Gastrocnemius medialis (tissue), 4 donors: ENCODE measurements around the gene CHL1. TPM values are rescaled to one million over a fixed set of nuclear protein-coding genes. Genes with fewer than 3 reads are reported as not detected.

Experiments used
- ATAC-seq, 2 donors: fragments of 150-250 bp; one replicate each; pipeline ENCODE4 v1.9.1; 2016
- DNase-seq, 2 donors: peaks; one replicate each; pipeline ENCODE4 v3.0.0-alpha.2; 2019
- H3K27ac ChIP-seq, 4 donors: fragments of 200-600 bp; sonication (generic); 1 replicate in 1 of 4; 2 replicates in 3 of 4; pipeline ENCODE4 v1.5.1; 2016 to 2018; ENCODE audit warnings: mild to moderate bottlenecking in 2 of 4, moderate library complexity in 1 of 4
- H3K27me3 ChIP-seq, 3 donors: fragments of 200-600 bp; sonication (generic) in 2 of 3; 1 replicate in 1 of 3; 2 replicates in 2 of 3; pipeline versions ENCODE4 v1.5.1 to v1.6.0; 2016 to 2019; ENCODE audit warnings: mild to moderate bottlenecking in 1 of 3, moderate library complexity in 1 of 3
- H3K36me3 ChIP-seq, 2 donors: fragments of 200-600 bp; sonication (generic) in 1 of 2; one replicate each; pipeline ENCODE4 v1.5.1; 2017 to 2018
- H3K4me1 ChIP-seq, 2 donors: fragments of 200-600 bp; sonication (generic) in 1 of 2; one replicate each; pipeline ENCODE4 v1.5.1; 2016 to 2017; ENCODE audit warnings: mild to moderate bottlenecking in 2 of 2
- H3K4me3 ChIP-seq, 4 donors: fragments of 200-600 bp; sonication (generic) in 3 of 4; 1 replicate in 1 of 4; 2 replicates in 3 of 4; pipeline ENCODE4 v1.5.1; 2016 to 2019; ENCODE audit warnings: mild to moderate bottlenecking in 2 of 4
- H3K9me3 ChIP-seq, 3 donors: fragments of 200-600 bp; sonication (generic) in 2 of 3; 1 replicate in 1 of 3; 2 replicates in 2 of 3; pipeline ENCODE4 v1.5.1; 2016 to 2019
- CTCF ChIP-seq, 5 experiments: fragments of 450-650 bp in 3 of 5; fragments of 200-600 bp in 2 of 5; sonication (generic) in 2 of 5; IDR thresholded peaks in 4 of 5; conservative IDR thresholded peaks in 1 of 5; 1 replicate in 4 of 5; 2 replicates in 1 of 5; pipeline ENCODE4 v1.5.1; 2016 to 2019; ENCODE audit warnings: antibody characterized with exemption in 5 of 5, mild to moderate bottlenecking in 3 of 5, moderate library complexity in 3 of 5
- POLR2A ChIP-seq, 2 donors: fragments of 450-650 bp; IDR thresholded peaks; one replicate each; pipeline ENCODE4 v1.6.1; 2017; ENCODE audit warnings: antibody characterized with exemption in 2 of 2, mild to moderate bottlenecking in 2 of 2, moderate library complexity in 2 of 2
- in situ Hi-C, 4 donors: fragments of 200-750 bp; cut with MboI; loops; one replicate each; pipeline versions ENCODE4 v1.15.0 to v1.8.0; 2017; ENCODE audit warnings: low sequenced_read_pairs in 4 of 4
- intact Hi-C: fragments of 100-400 bp; cut with DNase I; formaldehyde crosslinking; loops from one replicate; pipeline ENCODE4 v1.15.1; 2023; ENCODE audit warnings: low total_unique reads
- total RNA-seq, 4 donors: library from RNA; depleted of rRNA; stranded (reverse); fragments of >200 nt; gene quantifications; one replicate each; pipeline versions ENCODE4 v1.1.0 to v1.2.3, GENCODE V29; 2016

The CHL1 gene
- total RNA-seq, 4 donors from 2014 or later, result 0.36 to 2.9 (median 1.8) TPM

DNA sequence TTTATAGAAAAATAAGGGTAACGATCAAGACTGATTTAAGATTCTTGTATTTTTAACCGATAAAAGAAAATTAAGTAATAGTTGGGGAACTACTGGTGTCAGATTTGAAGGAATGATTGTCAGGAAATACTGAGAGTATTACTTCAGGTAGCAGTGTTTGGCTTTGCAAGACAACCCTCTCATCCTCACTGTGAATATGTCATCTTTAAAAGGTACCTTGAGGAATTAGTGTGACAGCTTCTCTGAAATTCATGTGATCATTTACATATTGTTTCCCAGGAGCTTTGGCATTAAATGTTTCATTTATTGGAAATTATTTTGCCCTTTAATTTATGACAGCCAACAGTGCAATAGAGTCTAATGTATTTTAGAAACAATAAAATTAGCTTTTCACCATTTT lies 3.3 kb downstream of the CHL1 start:
- ATAC-seq (no peak), DNase-seq (no peak)
- Histone ChIP-seq H3K27me3 (peaks cover 22 to 34% (median 23%) of the 10 kb centered on the region in 3 donors), H3K36me3 (no peaks in the 10 kb centered on the region), H3K9me3 (no peaks in the 10 kb centered on the region), H3K27ac (no peak overlapping the region), H3K4me3 (no peak overlapping the region), H3K4me1 (peaks cover 0 to 17% of the 10 kb centered on the region in 2 donors)
- no peak for TF ChIP-seq POLR2A (IDR thresholded peaks at IDR 0.05)
- no peak for TF ChIP-seq CTCF (IDR thresholded peaks at IDR 0.05 in 4 of 5, conservative IDR thresholded peaks at IDR 0.05 in 1 of 5)
- intact Hi-C loops, result no loop called here
- in situ Hi-C loops, result no loop called here

GRCh38 chr3:200758-201325 lies 4.3 kb downstream of the CHL1 start:
- TF ChIP-seq CTCF (IDR thresholded peaks at IDR 0.05 in 4 of 5, conservative IDR thresholded peaks at IDR 0.05 in 1 of 5), result no peak
- no peak for TF ChIP-seq POLR2A (IDR thresholded peaks at IDR 0.05)
- no peak overlapping the region for H3K4me3 ChIP-seq
- H3K27ac ChIP-seq, result no peak overlapping the region
- H3K27me3 ChIP-seq, result peaks cover 20 to 30% (median 21%) of the 10 kb centered on the region in 3 donors
- peaks cover 0 to 17% of the 10 kb centered on the region in 2 donors for H3K4me1 ChIP-seq
- no peaks in the 10 kb centered on the region for H3K9me3 ChIP-seq
- no peak for ATAC-seq
- no peak for DNase-seq
- in situ Hi-C loops, result no loop called here
- intact Hi-C loops, result no loop called here
- H3K36me3 ChIP-seq, result no peaks in the 10 kb centered on the region

- intact Hi-C loops, result no loop called here
- no peak overlapping the region for H3K27ac ChIP-seq
- peaks cover 0 to 6% (median 0%) of the 10 kb centered on the region in 3 donors for H3K27me3 ChIP-seq
- in situ Hi-C loops, result no loop called here
- no peak overlapping the region for H3K4me3 ChIP-seq
- H3K9me3 ChIP-seq, result no peaks in the 10 kb centered on the region
- no peak for DNase-seq
- TF ChIP-seq POLR2A (IDR thresholded peaks at IDR 0.05) (no peak), CTCF (IDR thresholded peaks at IDR 0.05 in 4 of 5, conservative IDR thresholded peaks at IDR 0.05 in 1 of 5) (no peak)
- no peak for ATAC-seq
- no peaks in the 10 kb centered on the region for H3K36me3 ChIP-seq
- H3K4me1 ChIP-seq, result no peaks in the 10 kb centered on the region
Observed at GRCh38 chr3:204102-204501, 7.5 kb downstream of the CHL1 start.

DNA sequence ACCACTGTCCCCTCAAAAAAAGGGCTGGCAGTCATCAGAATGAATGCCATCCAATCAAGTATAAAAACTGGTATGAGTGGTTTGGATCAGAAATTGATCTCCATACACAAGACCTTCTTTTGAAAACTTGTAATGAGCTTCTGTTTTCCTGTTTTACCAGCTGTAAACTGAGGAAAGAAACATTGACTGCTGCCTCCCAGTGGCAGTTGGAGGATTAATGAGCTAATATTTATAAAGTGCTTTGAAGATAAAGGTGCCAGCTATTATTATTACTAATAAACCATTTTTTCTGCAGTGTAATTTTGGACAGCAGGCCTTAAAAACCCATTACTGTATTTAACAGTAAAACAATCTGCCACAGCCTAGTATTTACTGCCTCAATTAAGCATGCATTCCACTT lies 11.4 kb downstream of the CHL1 start:
- intact Hi-C loops, result no loop called here
- TF ChIP-seq POLR2A (IDR thresholded peaks at IDR 0.05) (no peak), CTCF (IDR thresholded peaks at IDR 0.05 in 4 of 5, conservative IDR thresholded peaks at IDR 0.05 in 1 of 5) (no peak)

DNA sequence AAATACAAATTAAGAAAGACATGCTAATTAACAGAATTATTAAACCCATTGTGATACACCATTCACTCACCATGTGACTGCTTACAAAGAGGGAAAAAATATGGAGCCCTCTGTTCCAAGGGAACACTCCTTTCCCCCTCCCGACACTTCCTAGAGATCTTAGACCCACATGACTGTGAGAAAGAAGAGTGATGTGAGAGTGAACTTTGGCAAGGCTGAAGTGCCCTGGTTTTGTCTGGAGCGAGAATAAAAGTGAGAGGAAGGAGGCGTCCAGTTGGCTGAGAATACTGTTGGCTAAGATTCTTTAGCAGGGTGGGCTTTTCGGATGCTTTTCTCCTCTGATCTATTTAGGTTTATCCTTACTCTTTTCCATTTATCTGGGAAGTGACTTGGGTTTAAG lies 14.1 kb downstream of the CHL1 start:
- H3K4me1 ChIP-seq, result no peaks in the 10 kb centered on the region
- no peaks in the 10 kb centered on the region for H3K9me3 ChIP-seq
- no peak overlapping the region for H3K27ac ChIP-seq
- no peak for ATAC-seq
- no peak overlapping the region for H3K4me3 ChIP-seq
- intact Hi-C loops (no loop called here), in situ Hi-C loops (no loop called here)
- no peak for TF ChIP-seq CTCF (IDR thresholded peaks at IDR 0.05 in 4 of 5, conservative IDR thresholded peaks at IDR 0.05 in 1 of 5)
- no peak for TF ChIP-seq POLR2A (IDR thresholded peaks at IDR 0.05)
- H3K36me3 ChIP-seq, result no peaks in the 10 kb centered on the region
- no peaks in the 10 kb centered on the region for H3K27me3 ChIP-seq
- no peak for DNase-seq

More for the DNA sequence above, 11.4 kb downstream of the CHL1 start:
- in situ Hi-C loops, result no loop called here
- Histone ChIP-seq H3K27me3 (no peaks in the 10 kb centered on the region), H3K4me1 (no peaks in the 10 kb centered on the region), H3K9me3 (no peaks in the 10 kb centered on the region), H3K36me3 (no peaks in the 10 kb centered on the region), H3K4me3 (no peak overlapping the region), H3K27ac (no peak overlapping the region)
- DNase-seq, result no peak
- ATAC-seq, result no peak
